Dendritic cell treated with granulocyte-macrophage colony-stimulating factor and Interleukin-4, amounts not matched to agents 40 ng/mL and 50 ng/mL, for 4 days (primary cell): Measurements from ENCODE around the gene AKT2.
"Not testable (repeated sequence)": the region's sequence is repeated elsewhere in the genome, so short reads cannot be mapped to it uniquely, and the experiment has no call there.

Experiments
- H3K27ac Mint-ChIP-seq: one replicate; pipeline ENCODE4 v1.8.0; 2022; ENCODE audit warnings: mild to moderate bottlenecking, mixed read lengths
- H3K27me3 Mint-ChIP-seq: one replicate; pipeline ENCODE4 v1.8.0; 2022; ENCODE audit warnings: mild to moderate bottlenecking, mixed read lengths
- H3K36me3 Mint-ChIP-seq: one replicate; pipeline ENCODE4 v1.8.0; 2022; ENCODE audit warnings: low read depth, mixed read lengths
- H3K4me1 Mint-ChIP-seq: one replicate; pipeline ENCODE4 v1.8.0; 2022; ENCODE audit warnings: low read depth, mixed read lengths
- H3K4me3 Mint-ChIP-seq: one replicate; pipeline ENCODE4 v1.8.0; 2022; ENCODE audit warnings: mild to moderate bottlenecking, moderate library complexity, mixed read lengths
- H3K9me3 Mint-ChIP-seq: one replicate; pipeline ENCODE4 v1.8.0; 2022; ENCODE audit warnings: mixed read lengths
- intact Hi-C: fragments of 100-400 bp; cut with micrococcal nuclease; formaldehyde crosslinking; loops from one replicate; pipeline ENCODE4 v1.15.0; 2022

Gene AKT2

DNA sequence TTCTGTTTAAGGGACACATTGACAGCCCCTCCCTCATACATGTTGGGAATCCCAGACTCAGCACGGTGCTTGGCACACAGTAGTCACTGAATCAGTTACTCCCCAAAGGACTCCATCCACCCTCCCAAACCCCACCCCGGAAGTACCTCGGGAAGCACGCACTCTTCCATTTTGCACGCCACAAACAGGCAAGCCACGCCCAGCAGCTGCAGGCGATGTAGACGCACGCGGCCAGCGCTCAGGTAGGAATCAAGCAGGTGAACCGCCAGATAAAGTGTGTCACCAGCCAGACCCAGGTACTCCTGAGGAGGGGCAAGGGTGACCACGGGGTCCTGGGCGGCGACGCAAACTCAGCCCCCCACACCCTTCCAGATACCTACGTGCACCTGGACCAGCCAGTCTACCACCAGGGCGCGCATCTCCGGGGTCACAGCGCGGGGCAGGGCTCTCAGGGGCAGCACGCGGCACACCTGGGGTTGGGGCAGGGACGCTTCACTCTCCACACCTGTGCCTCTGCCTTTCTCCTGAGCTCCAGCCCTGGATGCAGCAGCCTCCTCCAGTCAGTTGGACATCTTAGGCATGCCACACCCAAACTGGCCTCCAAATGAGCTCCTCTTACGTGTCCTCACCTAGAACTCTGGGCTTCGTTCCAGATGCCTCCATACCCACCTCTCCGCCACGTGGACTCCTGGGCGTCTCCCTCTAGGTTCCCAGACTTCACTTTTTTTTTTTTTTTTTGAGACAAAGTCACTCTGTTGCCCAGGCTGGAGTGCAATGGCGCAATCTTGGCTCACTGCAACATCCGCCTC is 60.6 kb downstream of the AKT2 start:
- peaks cover 26% of the 10 kb centered on the region for H3K4me1 Mint-ChIP-seq

DNA sequence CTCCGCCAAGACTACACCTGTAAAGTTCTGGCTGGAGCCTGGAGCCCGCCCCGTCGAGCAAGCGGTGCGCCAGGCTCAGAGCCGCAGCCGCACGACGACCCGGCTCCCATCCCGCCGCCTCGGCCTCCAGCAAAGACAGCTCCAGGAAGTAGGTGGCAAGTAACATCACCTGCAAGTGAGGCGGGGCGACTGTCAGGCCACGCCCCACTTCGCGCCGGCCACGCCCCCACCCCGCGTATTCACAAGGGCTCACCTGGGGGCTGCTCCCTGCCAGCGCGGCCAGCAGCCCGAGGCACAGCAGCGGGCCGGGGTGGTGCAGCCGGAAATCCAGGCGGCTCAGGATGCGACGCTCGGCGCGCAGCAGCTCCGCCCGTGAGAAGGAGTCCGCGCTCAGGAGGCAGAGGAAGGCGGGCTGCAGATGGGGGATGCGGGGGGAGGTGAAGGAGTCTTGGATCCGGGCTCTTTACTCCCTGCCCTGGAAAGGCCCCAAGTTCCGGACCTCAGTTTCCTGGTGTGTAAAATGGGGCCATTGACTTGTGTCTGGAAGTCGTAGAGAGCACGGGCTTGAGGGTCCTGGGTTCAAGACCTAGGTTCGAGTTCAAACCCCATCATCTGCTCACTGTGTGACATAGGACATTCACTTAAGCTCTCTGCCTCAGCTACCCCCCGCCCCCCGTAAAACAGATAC is 61.9 kb downstream of the AKT2 start:
- Mint-ChIP-seq H3K27ac (no peak overlapping the region), H3K4me3 (no peak overlapping the region), H3K9me3 (peaks cover 9% of the 10 kb centered on the region), H3K4me1 (peaks cover 28% of the 10 kb centered on the region), H3K36me3 (no peaks in the 10 kb centered on the region), H3K27me3 (peaks cover 91% of the 10 kb centered on the region)
- intact Hi-C loops, result no loop called here

More for the DNA sequence above, 60.6 kb downstream of the AKT2 start:
- intact Hi-C loops, result no loop called here
- Mint-ChIP-seq H3K27me3 (peaks cover 87% of the 10 kb centered on the region), H3K27ac (no peak overlapping the region), H3K9me3 (peaks cover 9% of the 10 kb centered on the region), H3K36me3 (no peaks in the 10 kb centered on the region), H3K4me3 (no peak overlapping the region)

DNA sequence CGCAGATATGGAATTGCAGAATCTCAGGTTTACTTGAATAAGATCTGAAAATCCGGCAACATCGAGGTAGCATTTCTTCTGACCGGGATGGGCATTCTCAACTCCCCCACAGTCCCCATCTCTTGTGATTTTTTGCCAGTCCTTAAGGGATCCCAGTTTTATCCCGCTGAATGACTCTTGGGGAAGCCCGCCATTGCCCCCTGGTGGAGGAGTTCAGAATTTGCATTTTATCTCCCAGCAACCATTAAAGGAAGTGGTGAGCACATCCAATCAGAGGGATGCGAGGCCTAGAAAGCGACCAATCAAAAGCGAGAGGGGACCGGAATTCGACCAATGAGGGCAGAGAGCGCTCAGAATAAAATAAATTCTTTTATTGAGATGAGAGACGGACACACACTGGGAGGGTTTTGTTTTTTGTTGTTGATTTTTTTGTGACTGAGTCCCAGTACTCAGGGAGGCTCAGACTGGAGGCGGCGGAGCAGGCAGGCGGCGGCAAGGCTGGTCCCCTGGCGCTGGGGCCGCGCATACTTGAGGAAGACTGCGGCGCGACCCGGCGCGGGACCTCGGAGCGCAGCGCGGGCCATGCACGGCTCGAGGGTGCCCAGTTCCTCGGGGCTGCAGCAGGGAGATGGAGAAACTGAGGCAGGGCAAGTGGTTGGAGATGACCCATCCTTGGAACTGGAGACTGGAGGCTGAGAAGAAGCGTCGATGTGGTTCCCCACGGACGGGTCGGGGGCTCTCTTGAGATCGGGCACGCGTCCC is 63.1 kb downstream of the AKT2 start:
- Mint-ChIP-seq H3K9me3 (peaks cover 9% of the 10 kb centered on the region), H3K27ac (no peak overlapping the region), H3K36me3 (no peaks in the 10 kb centered on the region), H3K27me3 (peaks cover 89% of the 10 kb centered on the region), H3K4me1 (peaks cover 28% of the 10 kb centered on the region), H3K4me3 (no peak overlapping the region)
- intact Hi-C loops, result loop anchor here (1.0 kb wide), 1 partner anchor 83 kb away; no protein-coding TSS in a partner anchor

DNA sequence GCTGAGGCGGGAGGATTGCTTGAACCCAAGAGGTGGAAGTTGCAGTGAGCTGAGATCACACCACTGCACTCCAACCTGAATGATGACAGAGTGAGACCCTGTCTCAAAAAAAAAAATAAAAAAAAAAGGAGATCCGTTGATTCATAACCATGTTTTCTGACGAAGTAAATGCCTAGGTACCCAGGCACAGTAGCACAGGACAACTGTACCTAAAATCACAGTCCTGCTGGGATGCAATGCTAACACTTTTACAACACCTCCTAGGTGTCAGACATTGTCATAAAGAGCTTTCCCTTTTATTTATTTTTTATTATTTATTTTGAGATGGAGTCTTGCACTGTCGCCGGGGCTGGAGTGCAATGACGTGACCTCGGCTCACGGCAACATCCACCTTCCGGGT is 64.5 kb downstream of the AKT2 start:
- intact Hi-C loops, result no loop called here
- Mint-ChIP-seq H3K27ac (no peak overlapping the region), H3K4me1 (peaks cover 23% of the 10 kb centered on the region), H3K4me3 (no peak overlapping the region), H3K27me3 (peaks cover 89% of the 10 kb centered on the region), H3K36me3 (no peaks in the 10 kb centered on the region), H3K9me3 (peaks cover 9% of the 10 kb centered on the region)

DNA sequence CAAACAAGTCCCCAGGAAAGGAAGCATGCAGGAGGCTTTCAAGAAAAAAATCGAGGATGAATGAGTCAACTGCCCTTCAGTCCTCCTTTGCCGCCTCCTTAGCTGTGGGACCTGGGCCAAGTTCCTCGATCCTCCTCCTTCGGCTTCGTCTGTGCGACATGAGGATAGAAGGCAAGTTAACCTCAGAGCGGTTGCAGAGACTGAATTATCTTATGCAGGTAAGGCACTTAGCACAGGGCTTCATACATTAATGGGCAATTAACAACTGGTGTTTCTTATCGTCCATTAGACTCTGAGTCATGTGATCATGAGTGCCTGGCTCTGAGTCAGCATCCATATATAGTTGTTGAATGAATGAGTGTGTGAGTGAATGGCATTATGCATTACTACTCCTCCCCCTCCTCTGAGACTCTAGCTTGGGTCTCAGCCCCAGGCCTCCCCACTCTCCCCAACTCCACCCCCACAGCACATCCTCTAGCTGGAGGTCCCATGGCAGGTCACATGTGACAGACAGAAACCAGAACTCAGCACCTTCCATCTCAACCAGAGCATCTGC is 65.3 kb downstream of the AKT2 start:
- Mint-ChIP-seq H3K36me3 (no peaks in the 10 kb centered on the region), H3K4me3 (no peak overlapping the region), H3K27me3 (peaks cover 85% of the 10 kb centered on the region), H3K9me3 (peaks cover 9% of the 10 kb centered on the region), H3K27ac (no peak overlapping the region), H3K4me1 (peaks cover 21% of the 10 kb centered on the region)
- intact Hi-C loops, result no loop called here

DNA sequence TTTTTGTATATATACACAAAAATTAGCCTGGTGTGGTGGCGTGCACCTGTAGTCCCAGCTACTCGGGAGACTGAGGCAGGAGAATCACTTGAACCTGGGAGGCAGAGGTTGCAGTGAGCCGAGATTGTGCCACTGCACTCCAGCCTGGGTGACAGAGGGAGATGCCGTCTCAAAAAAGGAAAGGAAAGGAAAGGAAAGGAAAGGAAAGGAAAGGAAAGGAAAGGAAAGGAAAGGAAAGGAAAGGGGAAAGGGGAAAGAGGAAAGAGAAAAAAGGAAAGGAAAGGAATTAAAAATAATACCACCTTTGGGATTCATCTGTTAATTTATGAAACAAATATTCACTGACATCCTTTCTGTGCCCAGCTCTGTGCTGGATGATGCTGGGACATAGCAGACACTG is 66.1 kb downstream of the AKT2 start:
- intact Hi-C loops, H3K9me3 Mint-ChIP-seq, H3K27ac Mint-ChIP-seq: not testable (repeated sequence)

DNA sequence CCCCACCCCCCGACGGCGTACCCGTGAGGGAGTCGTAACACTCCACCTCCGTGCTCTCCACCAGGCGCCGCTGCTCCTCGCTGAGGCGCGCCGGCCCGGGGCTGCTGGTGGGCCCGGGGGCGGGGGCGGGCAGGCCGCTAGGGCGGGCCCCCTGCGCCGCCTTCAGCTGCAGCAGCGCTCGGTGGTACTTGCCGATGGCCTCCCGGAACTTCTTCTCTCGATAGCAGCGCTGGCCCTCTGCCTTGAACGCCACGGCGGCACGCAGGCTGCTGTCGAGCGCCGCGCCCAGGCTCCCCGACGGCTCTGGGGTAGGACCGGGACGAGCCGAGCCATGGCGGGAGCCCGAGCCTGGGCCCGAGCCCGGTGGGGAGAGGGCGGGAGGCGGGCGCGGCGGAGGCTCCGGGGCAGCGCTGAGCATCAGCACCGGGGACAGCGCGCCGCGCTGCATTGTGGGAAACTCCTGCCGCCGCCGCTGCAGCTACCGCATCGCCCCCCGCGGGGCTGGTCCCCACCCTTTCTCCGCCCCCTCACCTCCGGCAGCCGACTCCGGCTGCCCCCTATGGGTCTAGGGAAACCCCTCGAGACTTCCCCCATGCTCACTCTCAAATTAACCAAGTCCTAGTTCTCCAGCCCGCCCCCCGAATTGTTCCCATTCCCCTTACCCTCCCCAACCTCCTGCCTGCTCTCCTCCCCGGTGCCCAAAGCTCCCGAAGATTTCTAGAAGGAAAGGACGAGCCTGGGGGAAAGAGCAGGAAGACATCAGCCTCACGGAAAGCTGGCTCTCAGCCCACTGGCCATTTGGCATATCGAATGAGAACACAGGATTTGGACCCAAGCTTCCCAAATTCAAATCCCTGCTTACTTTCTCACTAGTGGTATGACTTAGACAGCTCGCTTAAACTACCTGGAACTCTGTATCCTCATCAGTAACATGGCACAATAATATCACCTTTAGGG is 66.9 kb downstream of the AKT2 start, which contains the start of gene TTC9B:
Gene TTC9B, minus strand, starts transcription at position 451 of the 957 bp plus-strand sequence. Its CDS starts 3 bp downstream, at position 448.
- intact Hi-C loops, result no loop called here
- Mint-ChIP-seq H3K27me3 (peaks cover 69% of the 10 kb centered on the region), H3K4me1 (peaks cover 21% of the 10 kb centered on the region), H3K4me3 (no peak within 1 kb of the TSS), H3K27ac (no peak within 1 kb of the TSS), H3K9me3 (peaks cover 9% of the 10 kb centered on the region), H3K36me3 (no peaks in the 10 kb centered on the region)

More for the DNA sequence above, 66.1 kb downstream of the AKT2 start:
- H3K4me1 Mint-ChIP-seq, result peaks cover 21% of the 10 kb centered on the region
- not testable (repeated sequence) for H3K4me3 Mint-ChIP-seq, H3K36me3 Mint-ChIP-seq
- H3K27me3 Mint-ChIP-seq, result peaks cover 77% of the 10 kb centered on the region

DNA sequence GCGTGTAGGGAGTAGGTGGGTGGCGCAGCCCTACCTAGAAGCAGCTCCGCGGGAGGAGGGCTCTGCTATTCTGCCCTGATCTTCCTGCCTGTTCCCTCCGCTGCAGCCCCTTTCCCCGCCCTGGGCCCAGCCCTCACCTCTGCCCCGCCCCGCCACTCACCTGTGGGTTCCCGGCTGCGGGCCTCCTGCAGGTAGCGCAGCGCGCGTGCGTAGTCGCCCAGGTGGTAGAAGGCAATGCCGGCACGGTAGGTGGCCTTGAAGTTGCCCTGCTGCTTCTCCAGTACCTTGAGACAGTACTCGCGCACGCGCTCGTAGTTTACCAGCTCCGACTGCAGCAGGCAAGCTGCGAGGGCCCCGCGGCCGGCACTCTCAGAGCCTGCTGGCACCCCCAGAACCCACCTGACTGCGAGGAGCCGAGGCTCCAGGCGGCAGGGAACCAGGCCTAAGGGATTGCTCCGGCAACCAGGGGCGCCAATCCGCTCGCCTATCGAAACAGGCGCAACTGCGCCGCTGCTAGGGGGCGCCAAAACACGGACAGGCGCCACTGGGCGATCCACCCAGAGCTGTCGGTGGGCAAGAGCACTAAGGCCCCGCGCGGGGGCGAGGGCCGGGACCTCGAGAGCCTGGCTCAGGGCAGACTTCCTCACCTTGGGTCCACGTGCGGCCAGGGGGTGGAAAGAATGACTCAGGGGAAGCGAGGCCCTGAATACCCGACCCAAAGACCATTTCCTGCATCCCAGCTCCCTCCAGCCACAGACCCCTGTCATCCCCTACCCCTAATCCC is 67.9 kb downstream of the AKT2 start:
- Mint-ChIP-seq H3K27me3 (peaks cover 61% of the 10 kb centered on the region), H3K9me3 (peaks cover 6% of the 10 kb centered on the region), H3K27ac (no peak overlapping the region), H3K4me3 (no peak overlapping the region), H3K36me3 (peaks cover 10% of the 10 kb centered on the region), H3K4me1 (peaks cover 20% of the 10 kb centered on the region)
- intact Hi-C loops, result no loop called here

DNA sequence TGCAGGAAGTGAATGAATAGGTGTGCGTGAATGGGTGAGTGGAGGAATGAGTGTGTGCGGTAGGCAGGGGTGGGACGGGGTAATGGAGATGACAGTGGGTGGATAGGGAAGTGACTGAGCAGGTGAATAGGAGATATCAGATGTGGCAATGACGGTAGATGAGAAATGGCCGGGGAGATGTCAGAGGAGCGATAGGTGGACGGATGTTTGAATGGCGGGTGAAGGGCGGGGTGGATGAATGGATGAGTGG is 68.4 kb downstream of the AKT2 start:
- intact Hi-C loops, result no loop called here
- no peak overlapping the region for H3K27ac Mint-ChIP-seq

DNA sequence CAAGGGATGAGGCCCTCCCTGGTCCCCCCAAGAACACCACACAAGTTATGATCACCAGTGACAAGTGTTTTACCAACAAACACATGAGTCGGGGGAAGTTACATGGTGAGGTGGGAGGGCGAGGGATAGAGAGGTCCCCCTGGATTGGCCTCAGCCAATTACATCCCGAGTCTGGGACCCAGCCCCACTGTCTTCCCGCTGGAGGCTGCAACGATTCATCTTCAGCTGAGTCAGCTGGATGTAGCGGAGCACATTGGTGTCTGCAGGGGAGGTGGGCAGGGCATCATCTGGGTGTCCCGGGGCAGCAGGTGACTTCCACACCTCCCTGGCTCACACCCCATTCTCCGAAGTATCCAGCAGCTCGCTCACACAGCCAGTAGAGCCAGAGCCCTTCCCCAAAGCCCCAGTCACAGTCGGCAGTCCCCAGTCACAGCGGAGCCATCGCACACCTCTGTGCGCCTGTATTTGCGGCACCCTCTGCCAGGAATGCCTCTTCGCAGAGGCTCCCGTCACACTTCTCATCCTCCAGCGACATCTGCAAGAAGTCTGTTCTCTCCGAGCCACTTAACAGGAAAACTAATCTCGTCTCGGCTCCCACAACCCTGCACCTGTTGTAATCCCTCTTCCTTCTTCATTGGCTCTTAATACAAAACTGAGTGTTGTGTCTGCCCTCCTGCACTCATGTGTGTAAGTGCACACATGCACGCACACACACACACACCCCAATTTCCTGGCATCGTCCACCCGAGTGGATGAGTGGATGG is 69.0 kb downstream of the AKT2 start:
- Mint-ChIP-seq H3K27ac (no peak overlapping the region), H3K27me3 (peaks cover 53% of the 10 kb centered on the region), H3K36me3 (peaks cover 20% of the 10 kb centered on the region), H3K4me1 (peaks cover 16% of the 10 kb centered on the region), H3K9me3 (no peaks in the 10 kb centered on the region), H3K4me3 (no peak overlapping the region)
- intact Hi-C loops, result no loop called here

More for the DNA sequence above, 68.4 kb downstream of the AKT2 start:
- peaks cover under 1% of the 10 kb centered on the region for H3K9me3 Mint-ChIP-seq
- peaks cover 57% of the 10 kb centered on the region for H3K27me3 Mint-ChIP-seq
- no peak overlapping the region for H3K4me3 Mint-ChIP-seq
- peaks cover 16% of the 10 kb centered on the region for H3K4me1 Mint-ChIP-seq
- H3K36me3 Mint-ChIP-seq, result peaks cover 15% of the 10 kb centered on the region

DNA sequence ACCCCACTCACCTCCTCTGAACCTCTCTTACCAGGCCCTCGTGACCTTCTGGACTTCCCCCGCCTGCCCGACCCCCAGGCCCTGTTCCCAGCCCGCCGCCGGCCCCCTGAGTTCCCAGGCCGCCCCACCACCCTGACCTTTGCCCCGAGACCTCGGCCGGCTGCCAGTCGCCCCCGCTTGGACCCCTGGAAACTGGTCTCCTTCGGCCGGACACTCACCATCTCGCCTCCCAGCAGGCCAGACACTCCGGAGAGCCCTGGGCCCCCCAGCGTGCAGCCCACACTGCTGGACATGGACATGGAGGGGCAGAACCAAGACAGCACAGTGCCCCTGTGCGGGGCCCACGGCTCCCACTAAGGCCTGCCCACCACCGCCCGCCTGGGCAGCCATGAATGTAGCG is 70.2 kb downstream of the AKT2 start:
- H3K36me3 Mint-ChIP-seq, result peaks cover 32% of the 10 kb centered on the region
- no peaks in the 10 kb centered on the region for H3K9me3 Mint-ChIP-seq
- no peak overlapping the region for H3K27ac Mint-ChIP-seq
- intact Hi-C loops, result no loop called here
- H3K4me1 Mint-ChIP-seq, result peaks cover 12% of the 10 kb centered on the region
- peaks cover 43% of the 10 kb centered on the region for H3K27me3 Mint-ChIP-seq
- no peak overlapping the region for H3K4me3 Mint-ChIP-seq
